SHP77 (cell line): Measurements from ENCODE around the gene MAOA.
A peak's percentile ranks its signal among the peaks of the same experiment; 100 is the strongest.
"Not testable (repeated sequence)": the region's sequence is repeated elsewhere in the genome, so short reads cannot be mapped to it uniquely, and the experiment has no call there.

Experiments
- DNase-seq, 2 experiments: peaks; one replicate each; lab custom pipeline; 2025; lab: John Stamatoyannopoulos, UW

Gene MAOA

GRCh38 chrX:43663173-43663572 lies 7.1 kb downstream of the MAOA start:
- DNase-seq = no peak

GRCh38 chrX:43664258-43664657 lies 8.2 kb downstream of the MAOA start:
- no peak for DNase-seq

- DNase-seq = no peak
These were observed 8.6 kb downstream of the MAOA start for GRCh38 chrX:43664708-43665107.

GRCh38 chrX:43666311-43666912 lies 10.3 kb downstream of the MAOA start:
- no peak for DNase-seq

GRCh38 chrX:43675965-43676628 lies 20.0 kb downstream of the MAOA start:
- not testable (repeated sequence) for DNase-seq

- peak; percentile 12 to 44 for DNase-seq
These were observed 21.0 kb downstream of the MAOA start for GRCh38 chrX:43676971-43677572.

- DNase-seq = no peak
These were observed 21.9 kb downstream of the MAOA start for GRCh38 chrX:43677993-43678392.

GRCh38 chrX:43679058-43679457 lies 23.0 kb downstream of the MAOA start:
- DNase-seq = no peak

GRCh38 chrX:43679778-43680177 lies 23.7 kb downstream of the MAOA start:
- peak in 1 of 2 experiments; percentile 3 for DNase-seq

GRCh38 chrX:43682726-43683125 lies 26.6 kb downstream of the MAOA start:
- no peak for DNase-seq

- no peak for DNase-seq
These were observed 29.1 kb downstream of the MAOA start for GRCh38 chrX:43685221-43685620.

- no peak for DNase-seq
These were observed 32.5 kb downstream of the MAOA start for GRCh38 chrX:43688586-43688985.

GRCh38 chrX:43693602-43694406 lies 37.7 kb downstream of the MAOA start:
- peak; percentile 19 to 27 for DNase-seq

GRCh38 chrX:43699475-43699874 lies 43.4 kb downstream of the MAOA start:
- DNase-seq = no peak

- no peak for DNase-seq
These were observed 46.0 kb downstream of the MAOA start for GRCh38 chrX:43702079-43702524.

GRCh38 chrX:43702660-43703059 lies 46.6 kb downstream of the MAOA start:
- no peak for DNase-seq

- DNase-seq = no peak
These were observed 47.2 kb downstream of the MAOA start for GRCh38 chrX:43703211-43703791.

- DNase-seq = no peak
These were observed 50.8 kb downstream of the MAOA start for GRCh38 chrX:43706786-43707370.

- DNase-seq = no peak
These were observed 51.9 kb downstream of the MAOA start for GRCh38 chrX:43707812-43708548.

- no peak for DNase-seq
These were observed 60.0 kb downstream of the MAOA start for GRCh38 chrX:43716144-43716543.

- DNase-seq = no peak
These were observed 60.6 kb downstream of the MAOA start for GRCh38 chrX:43716696-43717095.
